Cardiac fibroblast (primary cell): Measurements from ENCODE around the gene ZNF80.

Source experiments
- DNase-seq, 2 donors: peaks; one replicate each; pipeline versions ENCODE4 v3.0.0 to v3.0.0-alpha.2; 2010; ENCODE audit warnings: low read depth in 2 of 2
- H3K4me3 ChIP-seq, 2 donors: replicated peaks in 1 of 2; 1 replicate in 1 of 2; 2 replicates in 1 of 2; pipeline ENCODE4 v1.5.1; 2011; ENCODE audit warnings: low read depth in 2 of 2, low read length in 2 of 2, mild to moderate bottlenecking in 2 of 2, moderate library complexity in 1 of 2
- CTCF ChIP-seq: IDR thresholded peaks from one replicate; pipeline ENCODE4 v1.5.1; 2011; ENCODE audit warnings: low read depth, mild to moderate bottlenecking, low read length, inconsistent platforms

Gene ZNF80

GRCh38 chr3:114235431-114235830 lies 1.9 kb downstream of the ZNF80 start:
- no peak for TF ChIP-seq CTCF
- DNase-seq: no peak
- no peak overlapping the region for H3K4me3 ChIP-seq

GRCh38 chr3:114234745-114235144 lies 2.6 kb downstream of the ZNF80 start:
- no peak overlapping the region for H3K4me3 ChIP-seq
- TF ChIP-seq CTCF: no peak
- no peak for DNase-seq

- no peak for TF ChIP-seq CTCF
- H3K4me3 ChIP-seq: no peak overlapping the region
- no peak for DNase-seq
Measured at GRCh38 chr3:114231616-114232015, 5.8 kb downstream of the ZNF80 start.

- H3K4me3 ChIP-seq: no peak overlapping the region
- no peak for TF ChIP-seq CTCF
- no peak for DNase-seq
Measured at GRCh38 chr3:114227076-114227475, 10.3 kb downstream of the ZNF80 start.

GRCh38 chr3:114226313-114226712 lies 11.1 kb downstream of the ZNF80 start:
- DNase-seq: no peak
- no peak overlapping the region for H3K4me3 ChIP-seq
- no peak for TF ChIP-seq CTCF

GRCh38 chr3:114223143-114223542 lies 14.2 kb downstream of the ZNF80 start:
- no peak for TF ChIP-seq CTCF
- peak; percentile 35 to 75 for DNase-seq
- no peak overlapping the region for H3K4me3 ChIP-seq

GRCh38 chr3:114221881-114222264 lies 15.5 kb downstream of the ZNF80 start:
- DNase-seq: no peak
- no peak for TF ChIP-seq CTCF
- H3K4me3 ChIP-seq: no peak overlapping the region
